Osteoblast (primary cell): ENCODE results near the gene ACTG1. TPM values are rescaled to one million over a fixed set of nuclear protein-coding genes. Genes with fewer than 3 reads are reported as not detected.
A peak's percentile ranks its signal among the peaks of the same experiment; 100 is the strongest.

Experiments
- DNase-seq: peaks from one replicate; pipeline ENCODE4 v3.0.0; 2011; ENCODE audit warnings: low spot score, mixed read lengths; ENCODE audit not compliant: insufficient read length; ENCODE audit errors: missing footprints
- H2AFZ ChIP-seq: 2 replicates; pipeline ENCODE4 v1.6.0; 2011; ENCODE audit warnings: mild to moderate bottlenecking, low read length
- H3K27ac ChIP-seq: 2 replicates; pipeline ENCODE4 v1.5.1; 2011; ENCODE audit warnings: mild to moderate bottlenecking, low read depth, low read length, moderate library complexity
- H3K27me3 ChIP-seq: 2 replicates; pipeline ENCODE4 v1.6.0; 2012; ENCODE audit warnings: mild to moderate bottlenecking, control low read depth, inconsistent platforms, low read length, moderate library complexity; ENCODE audit not compliant: insufficient read depth
- H3K36me3 ChIP-seq: 2 replicates; pipeline ENCODE4 v1.5.1; 2011; ENCODE audit warnings: mild to moderate bottlenecking, low read length, control low read depth, moderate library complexity; ENCODE audit not compliant: insufficient read depth
- H3K4me1 ChIP-seq: 2 replicates; pipeline ENCODE4 v1.5.1; 2011; ENCODE audit warnings: mild to moderate bottlenecking, low read length, control low read depth, moderate library complexity; ENCODE audit not compliant: insufficient read depth
- H3K4me2 ChIP-seq: 2 replicates; pipeline ENCODE4 v1.6.0; 2011; ENCODE audit warnings: mild to moderate bottlenecking, low read length; ENCODE audit not compliant: insufficient read depth
- H3K4me3 ChIP-seq: fragments of 200-600 bp; sonication (generic); 3 replicates; pipeline ENCODE4 v1.5.1; 2012; ENCODE audit warnings: mild to moderate bottlenecking, low read length, inconsistent platforms; ENCODE audit not compliant: insufficient read depth
- H3K79me2 ChIP-seq: 2 replicates; pipeline ENCODE4 v1.6.0; 2012; ENCODE audit warnings: mild to moderate bottlenecking, low read length, control low read depth, inconsistent platforms; ENCODE audit not compliant: insufficient read depth
- H3K9me3 ChIP-seq: 2 replicates; pipeline ENCODE4 v1.5.1; 2011; ENCODE audit warnings: low read depth, low read length, control low read depth
- H4K20me1 ChIP-seq: 2 replicates; pipeline ENCODE4 v1.6.0; 2012; ENCODE audit warnings: mild to moderate bottlenecking, low read length, control low read depth; ENCODE audit not compliant: insufficient read depth
- CTCF ChIP-seq: IDR thresholded peaks from 2 replicates; pipeline ENCODE4 v1.5.1; 2011; ENCODE audit warnings: mild to moderate bottlenecking, low read depth, low read length, moderate library complexity; ENCODE audit errors: extremely low read depth
- total RNA-seq: library from RNA; depleted of rRNA; stranded (reverse); fragments of >200 nt; gene quantifications from 2 replicates; pipeline ENCODE4 v1.2.3, GENCODE V29; 2012

The ACTG1 gene
- total RNA-seq, 1 donor: 13,273 TPM

GRCh38 chr17:81470944-81471817 lies 41.4 kb downstream of the ACTG1 start:
- H2AFZ ChIP-seq: peak overlapping the region; percentile 60
- H3K27me3 ChIP-seq: no peaks in the 10 kb centered on the region
- H4K20me1 ChIP-seq: no peaks in the 10 kb centered on the region
- peak overlapping the region; percentile 63 for H3K4me2 ChIP-seq
- no peak for TF ChIP-seq CTCF
- H3K36me3 ChIP-seq: no peaks in the 10 kb centered on the region
- no peaks in the 10 kb centered on the region for H3K79me2 ChIP-seq
- no peak overlapping the region for H3K27ac ChIP-seq
- H3K4me1 ChIP-seq: peaks cover 9% of the 10 kb centered on the region
- peak overlapping the region; percentile 59 for H3K4me3 ChIP-seq
- no peaks in the 10 kb centered on the region for H3K9me3 ChIP-seq
- DNase-seq: no peak

- Histone ChIP-seq H3K9me3 (no peaks in the 10 kb centered on the region), H3K79me2 (no peaks in the 10 kb centered on the region), H3K27ac (no peak overlapping the region), H3K4me3 (no peak overlapping the region), H4K20me1 (no peaks in the 10 kb centered on the region), H3K4me1 (peaks cover 9% of the 10 kb centered on the region), H3K27me3 (no peaks in the 10 kb centered on the region), H3K36me3 (no peaks in the 10 kb centered on the region), H3K4me2 (no peak overlapping the region), H2AFZ (no peak overlapping the region)
- DNase-seq: no peak
- no peak for TF ChIP-seq CTCF
Measured at GRCh38 chr17:81470270-81470943, 42.2 kb downstream of the ACTG1 start.

- no peaks in the 10 kb centered on the region for H3K9me3 ChIP-seq
- DNase-seq: no peak
- H3K36me3 ChIP-seq: no peaks in the 10 kb centered on the region
- H3K4me2 ChIP-seq: no peak overlapping the region
- no peak for TF ChIP-seq CTCF
- no peaks in the 10 kb centered on the region for H3K79me2 ChIP-seq
- H3K27me3 ChIP-seq: no peaks in the 10 kb centered on the region
- H3K4me3 ChIP-seq: no peak overlapping the region
- H2AFZ ChIP-seq: no peak overlapping the region
- H3K4me1 ChIP-seq: peaks cover 9% of the 10 kb centered on the region
- H3K27ac ChIP-seq: no peak overlapping the region
- no peaks in the 10 kb centered on the region for H4K20me1 ChIP-seq
Measured at GRCh38 chr17:81469266-81469665, 43.3 kb downstream of the ACTG1 start.

GRCh38 chr17:81468770-81469121 lies 43.9 kb downstream of the ACTG1 start:
- H3K4me3 ChIP-seq: no peak overlapping the region

More at GRCh38 chr17:81468770-81469121, 43.9 kb downstream of the ACTG1 start:
- TF ChIP-seq CTCF: no peak
- no peaks in the 10 kb centered on the region for H3K27me3 ChIP-seq
- no peak overlapping the region for H2AFZ ChIP-seq
- H4K20me1 ChIP-seq: no peaks in the 10 kb centered on the region
- no peak overlapping the region for H3K27ac ChIP-seq
- peaks cover 9% of the 10 kb centered on the region for H3K4me1 ChIP-seq
- no peaks in the 10 kb centered on the region for H3K9me3 ChIP-seq
- H3K4me2 ChIP-seq: no peak overlapping the region
- no peaks in the 10 kb centered on the region for H3K79me2 ChIP-seq
- no peaks in the 10 kb centered on the region for H3K36me3 ChIP-seq
- no peak for DNase-seq
